Ovary (tissue), 3 donors: ENCODE results near the gene DPP7.
"Not testable (repeated sequence)": the region's sequence is repeated elsewhere in the genome, so short reads cannot be mapped to it uniquely, and the experiment has no call there.

Source experiments
- CTCF ChIP-seq, 3 donors: fragments of 450-650 bp in 2 of 3; fragments of 200-600 bp in 1 of 3; IDR thresholded peaks; one replicate each; pipeline versions ENCODE4 v1.5.1 to v1.8.0; 2016 to 2022; ENCODE audit warnings: antibody characterized with exemption in 3 of 3, mild to moderate bottlenecking in 1 of 3
- EP300 ChIP-seq: sonication (generic); formaldehyde crosslinking; IDR thresholded peaks from one replicate; pipeline ENCODE4 v1.6.1; 2017; ENCODE audit warnings: antibody characterized with exemption
- donor health status: DM: no; HTN: no; CAD: no.

- TF ChIP-seq EP300; CTCF (IDR thresholded peaks at IDR 0.05): not testable (repeated sequence)
Measured at GRCh38 chr9:137123952-137124462, 9.5 kb upstream of the DPP7 start.
